Activated CD4-positive, alpha-beta memory T cell treated with anti-CD3 and anti-CD28 coated beads for 36 hours (primary cell): ENCODE results near the gene GALNT6. TPM values are rescaled to one million over a fixed set of nuclear protein-coding genes. Genes with fewer than 3 reads are reported as not detected.
"Not testable (repeated sequence)": the region's sequence is repeated elsewhere in the genome, so short reads cannot be mapped to it uniquely, and the experiment has no call there.

Experiments
- CTCF ChIA-PET: fragments of 350-600 bp; sonication (Branson Sonifier 250); formaldehyde crosslinking; loops from one replicate; lab custom pipeline; 2021; ENCODE audit warnings: antibody characterized with exemption, inconsistent platforms; lab: Charles Lee
- POLR2A ChIA-PET: fragments of 350-600 bp; sonication (Branson Sonifier 250); formaldehyde crosslinking; loops from one replicate; lab custom pipeline; 2021; ENCODE audit warnings: antibody characterized with exemption; lab: Charles Lee
- DNase-seq: peaks from one replicate; pipeline ENCODE4 v3.0.0-alpha.2; 2020
- H3K27ac Mint-ChIP-seq: one replicate; pipeline ENCODE4 v1.8.0; 2021; ENCODE audit warnings: mixed read lengths
- H3K27me3 Mint-ChIP-seq: one replicate; pipeline ENCODE4 v1.8.0; 2021; ENCODE audit warnings: mixed read lengths
- H3K36me3 Mint-ChIP-seq: one replicate; pipeline ENCODE4 v1.8.0; 2021; ENCODE audit warnings: mixed read lengths
- H3K4me1 Mint-ChIP-seq: one replicate; pipeline ENCODE4 v1.8.0; 2021; ENCODE audit warnings: low read depth, mixed read lengths
- H3K4me3 Mint-ChIP-seq: one replicate; pipeline ENCODE4 v1.8.0; 2021; ENCODE audit warnings: mild to moderate bottlenecking, mixed read lengths
- H3K9me3 Mint-ChIP-seq: one replicate; pipeline ENCODE4 v1.8.0; 2021; ENCODE audit warnings: mixed read lengths
- intact Hi-C: fragments of 100-400 bp; cut with micrococcal nuclease; formaldehyde crosslinking; loops from one replicate; pipeline ENCODE4 v1.15.1; 2023
- total RNA-seq, 2 experiments: library from RNA; stranded (reverse); gene quantifications; one replicate each; pipeline ENCODE4 v1.2.3, GENCODE V29; 2021

The GALNT6 gene
- total RNA-seq, 2 experiments from 2014 or later, result 13.1 to 15.8 TPM

- H3K4me3 Mint-ChIP-seq, DNase-seq, H3K9me3 Mint-ChIP-seq, H3K27me3 Mint-ChIP-seq, intact Hi-C loops: not testable (repeated sequence)
- Mint-ChIP-seq H3K4me1 (peaks cover 70% of the 10 kb centered on the region), H3K27ac (peak overlapping the region; percentile 80), H3K36me3 (peaks cover 40% of the 10 kb centered on the region)
- ChIA-PET POLR2A (interaction anchor here (1.3 kb wide), 1 partner anchor 80 kb away, joined by 7 read pairs; the partner anchor contains the start of gene DAZAP2), CTCF (interaction anchor here (1.0 to 3.9 kb wide), 2 partner anchors 23 to 65 kb away, joined by 3 to 22 read pairs; no protein-coding TSS in a partner anchor)
These were observed 73.0 kb downstream of the GALNT6 start for GRCh38 chr12:51318057-51318806.

GRCh38 chr12:51311389-51311788, 79.8 kb downstream of the GALNT6 start:
- peaks cover 30% of the 10 kb centered on the region for H3K36me3 Mint-ChIP-seq
- H3K4me1 Mint-ChIP-seq, result peaks cover 56% of the 10 kb centered on the region
- no peak overlapping the region for H3K27ac Mint-ChIP-seq
- CTCF ChIA-PET, result interaction anchor here (3.4 kb wide), 1 partner anchor 29 kb away, joined by 13 read pairs; no protein-coding TSS in a partner anchor
- no peaks in the 10 kb centered on the region for H3K27me3 Mint-ChIP-seq
- intact Hi-C loops, result no loop called here
- no peak overlapping the region for H3K4me3 Mint-ChIP-seq
- no peaks in the 10 kb centered on the region for H3K9me3 Mint-ChIP-seq
- POLR2A ChIA-PET, result no interaction called here
- no peak for DNase-seq

GRCh38 chr12:51307655-51308593, 83.3 kb downstream of the GALNT6 start:
- Mint-ChIP-seq H3K36me3 (peaks cover 34% of the 10 kb centered on the region), H3K9me3 (no peaks in the 10 kb centered on the region), H3K27me3 (no peaks in the 10 kb centered on the region), H3K4me1 (peaks cover 49% of the 10 kb centered on the region), H3K4me3 (no peak overlapping the region), H3K27ac (peak overlapping the region; percentile 38)
- intact Hi-C loops, result no loop called here
- POLR2A ChIA-PET, result no interaction called here
- CTCF ChIA-PET, result interaction anchor here (1.1 to 1.4 kb wide), 2 partner anchors 33 to 55 kb away, joined by 4 to 5 read pairs; no protein-coding TSS in a partner anchor
- DNase-seq, result no peak

GRCh38 chr12:51306507-51306906, 84.7 kb downstream of the GALNT6 start:
- Mint-ChIP-seq H3K9me3 (no peaks in the 10 kb centered on the region), H3K36me3 (peaks cover 32% of the 10 kb centered on the region), H3K4me1 (peaks cover 39% of the 10 kb centered on the region), H3K27me3 (no peaks in the 10 kb centered on the region), H3K27ac (no peak overlapping the region), H3K4me3 (no peak overlapping the region)
- ChIA-PET POLR2A (no interaction called here), CTCF (interaction anchor here (0.6 to 2.9 kb wide), 2 partner anchors 35 to 994 kb away, joined by 3 to 15 read pairs; no protein-coding TSS in a partner anchor)
- no peak for DNase-seq
- intact Hi-C loops, result no loop called here

Other genes starting within 250 kb of the GALNT6 start
- 10 to 100 TPM; 32.0 to 34.1 TPM for gene TFCP2, start 218.3 kb downstream of the GALNT6 start, total RNA-seq
- gene POU6F1, start 173.3 kb downstream of the GALNT6 start, total RNA-seq, result 10 to 100 TPM; 12.1 to 12.4 TPM
- gene DAZAP2, start 152.6 kb downstream of the GALNT6 start, total RNA-seq, result 100 to 1,000 TPM; 106 to 119 TPM
- under 1 TPM; 0.55 to 0.73 TPM for gene SMAGP, start 121.0 kb downstream of the GALNT6 start, total RNA-seq
- gene BIN2, start 67.2 kb downstream of the GALNT6 start, total RNA-seq, result 10 to 100 TPM; 59.1 to 64.6 TPM
- under 1 TPM in 1 of 2 experiments, not detected in 1; 0.24 TPM for gene CELA1, start 44.7 kb downstream of the GALNT6 start, total RNA-seq
- 1 to 10 TPM; 1.8 to 3.7 TPM for gene SLC4A8, start 33.4 kb upstream of the GALNT6 start, total RNA-seq
- gene SCN8A, start 199.8 kb upstream of the GALNT6 start, total RNA-seq, result under 1 TPM; 0.51 to 0.64 TPM